Measurements from ENCODE around the gene APOBR. TPM values are rescaled to one million over a fixed set of nuclear protein-coding genes. Genes with fewer than 3 reads are reported as not detected.

Gene APOBR
- total and polyA plus RNA-seq, 9 of the 15 experiments (the other 6 are each of a cell fraction or from before 2014, with no cell fraction given), result 0.08 to 6.1 (median 2.8) TPM; not detected in 1

DNA sequence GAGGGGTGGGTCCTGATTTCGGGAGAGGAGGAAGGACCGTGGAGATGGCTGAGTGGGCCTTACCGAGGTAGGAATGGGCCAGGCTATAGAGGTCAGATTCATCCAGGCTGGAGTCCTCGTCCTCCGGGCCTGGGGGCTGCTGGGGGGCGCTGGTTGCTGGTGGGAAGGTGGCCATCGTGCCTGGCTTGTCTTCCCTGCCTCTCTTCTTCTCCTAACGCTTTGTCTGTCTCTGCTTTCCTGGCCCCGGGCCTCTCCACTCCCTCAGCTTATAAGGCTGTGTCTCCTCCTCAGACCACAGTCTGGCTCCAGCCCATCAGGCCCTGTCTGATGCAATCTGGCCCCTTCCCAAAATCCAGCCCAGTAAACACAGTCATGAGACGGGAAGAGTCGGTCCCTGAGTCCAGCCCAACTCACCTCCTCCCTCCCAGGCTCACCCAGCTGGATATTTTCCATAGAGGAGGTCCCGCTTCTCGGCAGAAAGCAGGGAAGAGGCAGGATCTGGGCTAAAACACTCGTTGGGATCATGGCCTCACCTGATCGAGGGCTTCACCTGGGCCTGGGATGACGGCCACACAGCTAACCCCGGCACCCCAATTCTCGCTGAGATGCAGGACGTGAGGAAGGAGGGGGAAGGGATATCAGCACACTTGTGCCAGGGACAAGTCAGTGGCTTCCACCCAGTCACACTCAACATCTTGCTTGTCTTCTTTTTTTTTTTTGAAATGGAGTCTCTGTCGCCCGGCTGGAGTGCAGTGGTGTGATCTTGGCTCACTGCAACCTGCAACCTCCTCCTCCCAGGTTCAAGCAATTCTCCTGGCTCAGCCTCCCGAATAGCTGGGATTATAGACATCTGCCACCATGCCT is 44.5 kb downstream of the APOBR start, which contains the start of gene NUPR1 (continued):
- TF ChIP-seq ZNF217 (CRISPR knock-in tag; IDR thresholded peaks at IDR 0.05), result no peak
- TF ChIP-seq TEAD1 (CRISPR knock-in tag; IDR thresholded peaks at IDR 0.05), result 0 out of 4 replicates have a peak, but pooled peaks of 1 of the 2 experiments have one; percentile 28
- no peak for TF ChIP-seq DNMT1 (IDR thresholded peaks at IDR 0.05)
- TF ChIP-seq, protein P1, sequence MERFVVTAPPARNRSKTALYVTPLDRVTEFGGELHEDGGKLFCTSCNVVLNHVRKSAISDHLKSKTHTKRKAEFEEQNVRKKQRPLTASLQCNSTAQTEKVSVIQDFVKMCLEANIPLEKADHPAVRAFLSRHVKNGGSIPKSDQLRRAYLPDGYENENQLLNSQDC (CRISPR knock-in tag; IDR thresholded peaks at IDR 0.05), result no peak
- no peak for TF ChIP-seq RBM25 (IDR thresholded peaks at IDR 0.05; ENCODE audit: low read depth, low read length, severe bottlenecking)
- TF ChIP-seq ESRRB (CRISPR knock-in tag; IDR thresholded peaks at IDR 0.05; ENCODE audit: borderline replicate concordance), result no peak
- no peak for TF ChIP-seq CBFA2T2 (conservative IDR thresholded peaks at IDR 0.05)
- TF ChIP-seq KLF10 (CRISPR knock-in tag; IDR thresholded peaks at IDR 0.05), result no peak
- no peak for TF ChIP-seq RBM34 (IDR thresholded peaks at IDR 0.05; ENCODE audit: borderline replicate concordance, insufficient read depth, low read length)
- TF ChIP-seq HDAC6 (IDR thresholded peaks at IDR 0.05; ENCODE audit: low read depth, low read length), result no peak
- TF ChIP-seq USF2 (CRISPR knock-in tag; IDR thresholded peaks at IDR 0.05), result no peak
- no peak for TF ChIP-seq SP2 (IDR thresholded peaks at IDR 0.05; ENCODE audit: extremely low read depth, low read depth, low read length, poor library complexity, severe bottlenecking)
- TF ChIP-seq RBBP5 (IDR thresholded peaks at IDR 0.05; ENCODE audit: borderline replicate concordance, insufficient read depth, low read length, poor library complexity, severe bottlenecking), result no peak
- TF ChIP-seq, protein P2, sequence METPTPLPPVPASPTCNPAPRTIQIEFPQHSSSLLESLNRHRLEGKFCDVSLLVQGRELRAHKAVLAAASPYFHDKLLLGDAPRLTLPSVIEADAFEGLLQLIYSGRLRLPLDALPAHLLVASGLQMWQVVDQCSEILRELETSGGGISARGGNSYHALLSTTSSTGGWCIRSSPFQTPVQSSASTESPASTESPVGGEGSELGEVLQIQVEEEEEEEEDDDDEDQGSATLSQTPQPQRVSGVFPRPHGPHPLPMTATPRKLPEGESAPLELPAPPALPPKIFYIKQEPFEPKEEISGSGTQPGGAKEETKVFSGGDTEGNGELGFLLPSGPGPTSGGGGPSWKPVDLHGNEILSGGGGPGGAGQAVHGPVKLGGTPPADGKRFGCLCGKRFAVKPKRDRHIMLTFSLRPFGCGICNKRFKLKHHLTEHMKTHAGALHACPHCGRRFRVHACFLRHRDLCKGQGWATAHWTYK (CRISPR knock-in tag; IDR thresholded peaks at IDR 0.05), result 0 out of 2 replicates have a peak, but pooled peaks have one; percentile 30
- TF ChIP-seq FOXK2 (conservative IDR thresholded peaks at IDR 0.05 in 1 of 2, IDR thresholded peaks at IDR 0.05 in 1 of 2; ENCODE audit: low read depth in 2 of 2), result no peak
- TF ChIP-seq NR2C1 (IDR thresholded peaks at IDR 0.05), result no peak
- peak; percentile 59; the same call in 1 of the 2 replicates for TF ChIP-seq NR2C1 (tag; IDR thresholded peaks at IDR 0.05)
- TF ChIP-seq MTA2 (IDR thresholded peaks at IDR 0.05; ENCODE audit: low read depth), result no peak
- 0 out of 2 replicates have a peak, but pooled peaks have one; percentile 4 for TF ChIP-seq BCL6 (CRISPR knock-in tag; IDR thresholded peaks at IDR 0.05)
- TF ChIP-seq, protein P3, sequence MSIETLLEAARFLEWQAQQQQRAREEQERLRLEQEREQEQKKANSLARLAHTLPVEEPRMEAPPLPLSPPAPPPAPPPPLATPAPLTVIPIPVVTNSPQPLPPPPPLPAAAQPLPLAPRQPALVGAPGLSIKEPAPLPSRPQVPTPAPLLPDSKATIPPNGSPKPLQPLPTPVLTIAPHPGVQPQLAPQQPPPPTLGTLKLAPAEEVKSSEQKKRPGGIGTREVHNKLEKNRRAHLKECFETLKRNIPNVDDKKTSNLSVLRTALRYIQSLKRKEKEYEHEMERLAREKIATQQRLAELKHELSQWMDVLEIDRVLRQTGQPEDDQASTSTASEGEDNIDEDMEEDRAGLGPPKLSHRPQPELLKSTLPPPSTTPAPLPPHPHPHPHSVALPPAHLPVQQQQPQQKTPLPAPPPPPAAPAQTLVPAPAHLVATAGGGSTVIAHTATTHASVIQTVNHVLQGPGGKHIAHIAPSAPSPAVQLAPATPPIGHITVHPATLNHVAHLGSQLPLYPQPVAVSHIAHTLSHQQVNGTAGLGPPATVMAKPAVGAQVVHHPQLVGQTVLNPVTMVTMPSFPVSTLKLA (conservative IDR thresholded peaks at IDR 0.05), result no peak
- TF ChIP-seq ZSCAN29 (IDR thresholded peaks at IDR 0.05), result no peak
- TF ChIP-seq SMARCB1 (IDR thresholded peaks at IDR 0.05; ENCODE audit: insufficient read length, low read depth), result no peak
- TF ChIP-seq, protein P4, sequence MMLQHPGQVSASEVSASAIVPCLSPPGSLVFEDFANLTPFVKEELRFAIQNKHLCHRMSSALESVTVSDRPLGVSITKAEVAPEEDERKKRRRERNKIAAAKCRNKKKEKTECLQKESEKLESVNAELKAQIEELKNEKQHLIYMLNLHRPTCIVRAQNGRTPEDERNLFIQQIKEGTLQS (IDR thresholded peaks at IDR 0.05), result peak; percentile 83
- TF ChIP-seq, protein P4 (CRISPR knock-in tag; conservative IDR thresholded peaks at IDR 0.05), result no peak
